ENCODE measurements around the gene CPA5.

DNA sequence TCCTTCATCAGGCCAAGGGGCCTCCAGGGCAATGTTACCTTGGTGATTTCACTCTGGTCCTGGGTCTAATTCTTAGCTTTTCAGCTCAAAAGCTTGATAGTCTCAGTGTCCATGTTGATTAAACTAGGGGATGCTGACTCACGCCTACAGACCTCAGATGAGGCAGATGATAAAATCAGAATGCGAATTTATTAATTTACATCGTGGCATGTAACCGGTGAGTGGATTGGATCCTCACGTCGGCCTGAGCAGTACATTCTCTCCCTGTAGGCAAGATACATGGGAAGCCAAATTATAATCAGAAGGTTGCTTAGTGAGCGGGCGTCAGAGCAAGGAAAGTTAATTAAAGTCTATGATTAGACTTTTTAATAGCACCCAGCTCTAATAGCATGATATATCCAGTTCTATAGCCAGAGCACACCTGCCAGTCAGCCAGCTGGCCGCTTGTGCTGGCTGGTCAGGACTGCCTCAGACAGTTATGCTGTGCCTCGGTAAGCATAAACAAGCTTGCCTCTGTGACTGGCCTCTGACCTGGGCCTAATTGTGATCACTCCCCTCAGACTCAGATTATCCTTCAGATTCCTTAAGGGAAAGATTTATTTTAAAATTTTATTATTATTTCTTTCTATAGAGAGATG, 20.2 kb upstream of the CPA5 start:
- TF ChIP-seq ZNF274 (IDR thresholded peaks at IDR 0.05; ENCODE audit: low read depth, low read length): no peak
- no peak for TF ChIP-seq YY1 (IDR thresholded peaks at IDR 0.05; ENCODE audit: insufficient read depth, insufficient read length)
- TF ChIP-seq SUZ12 (IDR thresholded peaks at IDR 0.05; ENCODE audit: extremely low read depth, insufficient read depth, insufficient read length): no peak

Measured in NT2/D1 (cell line).